Heart right ventricle (tissue), 16 donors: ENCODE measurements around the gene OSBPL3. TPM values are rescaled to one million over a fixed set of nuclear protein-coding genes. Genes with fewer than 3 reads are reported as not detected.

ENCODE experiments used
- ATAC-seq, 8 donors: fragments of 200-7000 bp; cut with Tn5 transposase; one replicate each; pipeline ENCODE4 v1.9.1; 2020; ENCODE audit warnings: mild to moderate bottlenecking in 8 of 8, moderate library complexity in 8 of 8, moderate number of reproducible peaks in 1 of 8
- DNase-seq, 2 donors: peaks; one replicate each; pipeline ENCODE4 v3.0.0-alpha.2; 2020
- H3K27ac ChIP-seq, 10 donors: fragments of 200-600 bp; sonication (generic) in 2 of 10; one replicate each; pipeline versions ENCODE4 v1.5.0 to v1.8.0; 2020 to 2022; ENCODE audit warnings: mild to moderate bottlenecking in 3 of 10
- H3K27me3 ChIP-seq, 7 donors: fragments of 200-600 bp; one replicate each; pipeline ENCODE4 v1.8.0; 2021 to 2022; ENCODE audit warnings: mild to moderate bottlenecking in 2 of 7
- H3K36me3 ChIP-seq, 9 donors: fragments of 200-600 bp; sonication (generic) in 1 of 9; one replicate each; pipeline versions ENCODE4 v1.5.0 to v1.8.0; 2020 to 2022; ENCODE audit warnings: mild to moderate bottlenecking in 2 of 9
- H3K4me1 ChIP-seq, 9 donors: fragments of 200-600 bp; sonication (generic) in 1 of 9; one replicate each; pipeline versions ENCODE4 v1.5.0 to v1.8.0; 2020 to 2022; ENCODE audit warnings: mild to moderate bottlenecking in 4 of 9
- H3K4me3 ChIP-seq, 10 donors: fragments of 200-600 bp; sonication (generic) in 2 of 10; one replicate each; pipeline versions ENCODE4 v1.5.0 to v1.8.0; 2020 to 2022; ENCODE audit warnings: mild to moderate bottlenecking in 7 of 10, moderate library complexity in 2 of 10
- H3K9me3 ChIP-seq, 11 donors: fragments of 200-600 bp in 10 of 11; sonication (generic) in 2 of 11; one replicate each; pipeline versions ENCODE4 v1.5.0 to v1.8.0; 2013 to 2022; ENCODE audit warnings: mild to moderate bottlenecking in 2 of 11, control low read depth in 1 of 11, moderate library complexity in 1 of 11
- WGBS, 2 donors: extraction: QIAGEN DNeasy Blood & Tissue Kit; methylation state at CpG; one replicate each; pipeline ENCODE4 v1.1.7; 2013; ENCODE audit warnings: inconsistent platforms in 1 of 2; 5-methylcytosine and 5-hydroxymethylcytosine counted together
- intact Hi-C, 10 donors: fragments of 100-400 bp; cut with DNase I; formaldehyde crosslinking; loops; one replicate each; pipeline versions ENCODE4 v1.11.1 to v1.14.2; 2022
- polyA plus RNA-seq, 2 donors: library from polyadenylated mRNA; stranded (reverse); fragments of 200-250 nt; gene quantifications; one replicate each; pipeline ENCODE4 v1.2.3, GENCODE V29; 2013
- total RNA-seq, 10 donors: library from RNA; stranded (reverse); fragmentation: NEBNext Ultra II Directional in 3 of 10; extraction: Animal tissue kit (Norgen Biotek cat#: 25700) in 3 of 10; gene quantifications; one replicate each; pipeline versions ENCODE4 v1.2.1 to v1.2.4, GENCODE V29; 2021 to 2023
- TF ChIP-seq, protein P1 (sequence below), 9 donors: fragments of 200-600 bp; sonication (generic) in 2 of 9; IDR thresholded peaks; one replicate each; pipeline versions ENCODE4 v1.5.0 to v1.8.0; 2021 to 2022; ENCODE audit warnings: antibody characterized with exemption in 9 of 9, mild to moderate bottlenecking in 5 of 9, moderate library complexity in 1 of 9
- donor health status: Arrhythmogenic right ventricular cardiomyopathy.
- donor health status: ischemic (EF 13 %, LVEDD 7.1; RV severe dilation, severe dysfunction).
- donor health status: healthy with polysubstance abuse.
- donor health status: DM: no; HTN: yes; CAD: no.
- donor health status: DM: no; HTN: no; CAD: no.
- donor health status: ischemic (EF 25% LVEDD 6.9; RV normal size, moderate dysfunction).
- donor health status: ischemic (EF 25% LVEDD 5.7; RV mildly dilated, moderate dysfunction).
- donor health status: healthy.
- donor health status: DM: yes; HTN: yes; CAD: no.
- donor health status: Ischemic cardiomyopathy.
- donor health status: ischemic (EF 35%, LVEDD 5.7; RV mildly dilated, moderate dysfunction).
- donor health status: nonischemic (EF 11% LVEDD 7.7; RV severe dilation, severe dysfunction).
- donor health status: DM: yes; HTN: yes; CAD: no.
- donor health status: PGD.
- donor health status: ischemic (EF 29% LVEDD 5.4; RV normal size, mild dysfunction).
- donor health status: nonischemic (EF 23%, LVEDD 6.1; RV moderate dilation, normal function).

Gene OSBPL3
- total and polyA plus RNA-seq, 12 donors = 1.2 to 10.6 (median 3.5) TPM

DNA sequence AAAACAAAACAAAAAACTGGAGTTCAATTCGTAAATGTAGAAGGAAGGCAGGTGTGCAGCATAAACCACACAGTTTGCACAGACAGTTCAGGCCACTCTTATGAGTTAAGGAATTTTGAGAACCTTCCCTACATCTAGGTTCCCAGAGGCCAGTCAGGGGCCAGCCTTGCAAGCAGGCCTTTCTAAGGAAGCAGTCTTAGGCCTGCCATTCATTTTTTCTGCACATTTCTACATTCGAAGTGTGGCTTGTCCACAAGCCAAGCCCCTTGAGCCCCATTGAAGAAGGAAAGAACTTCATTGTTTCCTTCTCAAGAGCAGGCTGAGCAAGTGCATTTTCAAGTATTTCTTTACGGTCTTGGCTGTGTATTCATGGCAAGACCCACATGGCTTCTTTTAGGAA, 11.4 kb upstream of the OSBPL3 start:
- TF ChIP-seq, protein P1, sequence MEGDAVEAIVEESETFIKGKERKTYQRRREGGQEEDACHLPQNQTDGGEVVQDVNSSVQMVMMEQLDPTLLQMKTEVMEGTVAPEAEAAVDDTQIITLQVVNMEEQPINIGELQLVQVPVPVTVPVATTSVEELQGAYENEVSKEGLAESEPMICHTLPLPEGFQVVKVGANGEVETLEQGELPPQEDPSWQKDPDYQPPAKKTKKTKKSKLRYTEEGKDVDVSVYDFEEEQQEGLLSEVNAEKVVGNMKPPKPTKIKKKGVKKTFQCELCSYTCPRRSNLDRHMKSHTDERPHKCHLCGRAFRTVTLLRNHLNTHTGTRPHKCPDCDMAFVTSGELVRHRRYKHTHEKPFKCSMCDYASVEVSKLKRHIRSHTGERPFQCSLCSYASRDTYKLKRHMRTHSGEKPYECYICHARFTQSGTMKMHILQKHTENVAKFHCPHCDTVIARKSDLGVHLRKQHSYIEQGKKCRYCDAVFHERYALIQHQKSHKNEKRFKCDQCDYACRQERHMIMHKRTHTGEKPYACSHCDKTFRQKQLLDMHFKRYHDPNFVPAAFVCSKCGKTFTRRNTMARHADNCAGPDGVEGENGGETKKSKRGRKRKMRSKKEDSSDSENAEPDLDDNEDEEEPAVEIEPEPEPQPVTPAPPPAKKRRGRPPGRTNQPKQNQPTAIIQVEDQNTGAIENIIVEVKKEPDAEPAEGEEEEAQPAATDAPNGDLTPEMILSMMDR (IDR thresholded peaks at IDR 0.05) = no peak
- no peaks in the 10 kb centered on the region for H3K36me3 ChIP-seq
- no peaks in the 10 kb centered on the region for H3K4me1 ChIP-seq
- peaks cover 0 to 3% (median 0%) of the 10 kb centered on the region in 7 donors for H3K27me3 ChIP-seq
- no peak overlapping the region for H3K27ac ChIP-seq
- WGBS, 2 donors = 85 to 89% methylated on average over 3 of the region's 3 CpGs
- DNase-seq (no peak), ATAC-seq (no peak)
- H3K9me3 ChIP-seq = no peaks in the 10 kb centered on the region
- intact Hi-C loops = no loop called here
- no peak overlapping the region for H3K4me3 ChIP-seq

DNA sequence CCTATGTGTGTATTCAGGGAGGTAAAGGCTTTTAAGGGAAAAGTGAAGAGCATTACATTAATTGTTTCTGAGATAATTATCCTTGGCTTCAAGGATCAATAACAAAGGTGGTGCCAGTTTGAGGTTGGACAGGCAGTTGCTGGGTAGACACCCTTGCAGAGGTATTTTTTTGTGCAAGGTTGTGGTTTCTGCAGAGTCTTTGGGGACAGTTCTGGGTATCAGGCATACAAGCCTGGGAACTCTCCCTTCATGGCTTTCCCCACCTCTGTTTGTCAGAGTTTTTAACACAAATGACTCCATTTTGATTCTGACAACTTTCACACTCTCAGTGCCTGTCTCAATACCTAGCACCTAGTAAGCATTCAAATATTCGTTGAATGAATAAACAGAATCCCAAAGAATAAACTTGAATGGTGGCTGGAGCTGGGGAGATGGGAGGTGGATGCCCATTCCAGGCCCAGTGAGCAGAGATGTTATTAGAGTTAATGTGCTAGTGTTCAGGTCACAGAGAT, 7.4 kb upstream of the OSBPL3 start:
- intact Hi-C loops = loop anchor here in 1 of 10 donors (10.0 kb wide), 1 partner anchor 163 kb away; no protein-coding TSS in a partner anchor
- ATAC-seq = no peak
- Histone ChIP-seq H3K27ac (no peak overlapping the region), H3K27me3 (peaks cover 0 to 3% (median 0%) of the 10 kb centered on the region in 7 donors), H3K9me3 (no peaks in the 10 kb centered on the region), H3K4me1 (peaks cover 0 to 13% (median 0%) of the 10 kb centered on the region in 9 donors), H3K4me3 (no peak overlapping the region), H3K36me3 (no peaks in the 10 kb centered on the region)
- TF ChIP-seq, protein P1 (IDR thresholded peaks at IDR 0.05) = no peak
- 81 to 93% methylated on average over 1 of the region's 1 CpG for WGBS, 2 donors
- DNase-seq = no peak

DNA sequence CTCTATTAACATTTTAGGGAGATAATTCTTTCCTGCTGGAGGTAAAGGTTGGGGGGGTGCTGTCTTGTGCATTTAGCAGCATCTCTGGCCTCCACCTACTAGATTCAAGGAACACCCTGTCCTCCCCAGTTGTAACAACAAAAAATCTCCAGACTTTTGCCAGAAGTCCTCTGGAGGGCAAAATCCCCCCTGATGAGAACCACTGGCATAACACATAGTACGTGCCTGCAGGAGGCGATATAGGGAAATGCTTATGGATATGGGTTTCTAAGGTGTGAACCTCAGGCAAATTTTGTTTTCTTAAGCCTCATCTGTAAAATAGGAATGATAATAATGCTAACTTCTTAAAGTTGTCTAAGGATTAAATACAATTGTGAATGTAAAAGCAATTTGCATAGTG, 2.9 kb upstream of the OSBPL3 start:
- ATAC-seq (no peak), DNase-seq (no peak)
- Histone ChIP-seq H3K27ac (peak overlapping the region in 1 of 10 donors; percentile 15), H3K27me3 (peaks cover 0 to 14% (median 0%) of the 10 kb centered on the region in 7 donors), H3K9me3 (no peaks in the 10 kb centered on the region), H3K4me1 (peaks cover 0 to 44% (median 12%) of the 10 kb centered on the region in 9 donors), H3K4me3 (no peak overlapping the region), H3K36me3 (no peaks in the 10 kb centered on the region)
- TF ChIP-seq, protein P1 (IDR thresholded peaks at IDR 0.05) = peak in 2 of 9 donors; percentile 6 to 16
- 92 to 93% methylated on average over 2 of the region's 2 CpGs for WGBS, 2 donors
- intact Hi-C loops = loop anchor here in 7 of 10 donors (5.0 to 10.0 kb wide), 5 partner anchors 84 to 199 kb away; a partner anchor contains a TSS

DNA sequence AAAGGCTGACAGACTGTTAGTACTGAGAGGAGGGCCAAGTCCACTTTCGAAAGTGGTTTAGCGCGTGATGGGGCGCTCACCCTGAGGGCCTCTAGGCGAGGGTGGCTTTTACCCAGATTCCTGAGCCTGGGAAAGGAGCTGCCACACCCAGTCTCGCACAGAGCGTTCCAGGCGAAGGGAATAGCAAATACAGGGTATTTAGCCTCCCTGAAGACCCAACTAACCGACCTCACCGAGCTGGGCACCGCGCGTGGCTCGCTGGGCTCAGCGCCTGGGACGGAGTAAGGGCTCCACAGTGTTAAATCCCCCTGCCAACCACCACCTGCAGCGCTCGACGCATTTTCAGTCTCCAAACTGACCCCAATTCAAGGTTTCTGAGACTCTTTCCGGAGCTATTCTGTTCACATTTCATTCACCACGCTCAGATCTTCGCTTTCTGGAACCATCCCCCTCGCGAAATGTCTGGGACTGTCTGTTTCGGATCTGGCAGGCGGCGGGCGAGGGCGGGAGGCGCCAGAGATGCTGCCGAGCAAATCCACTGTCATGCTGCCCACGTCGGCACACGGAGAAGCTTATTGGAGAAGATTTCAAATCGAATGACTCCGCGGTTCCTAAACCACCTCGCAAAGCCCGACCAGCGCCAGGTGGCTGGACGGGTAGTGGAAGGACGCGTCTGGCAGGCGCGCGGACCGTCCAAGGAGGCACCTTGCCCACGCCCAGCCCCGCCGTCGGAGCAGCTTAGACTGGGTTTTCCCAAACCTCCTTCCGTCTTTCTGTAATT, 1.4 kb upstream of the OSBPL3 start:
- Histone ChIP-seq H3K4me1 (peaks cover 0 to 59% (median 12%) of the 10 kb centered on the region in 9 donors), H3K27ac (peak overlapping the region; percentile 21 to 92 (median 84)), H3K9me3 (no peaks in the 10 kb centered on the region), H3K36me3 (no peaks in the 10 kb centered on the region), H3K4me3 (peak overlapping the region; percentile 19 to 90 (median 76)), H3K27me3 (peaks cover 0 to 14% (median 0%) of the 10 kb centered on the region in 7 donors)
- intact Hi-C loops = loop anchor here in 8 of 10 donors (2.0 to 10.0 kb wide), 6 partner anchors 86 to 201 kb away; a partner anchor contains a TSS
- TF ChIP-seq, protein P1 (IDR thresholded peaks at IDR 0.05) = no peak
- WGBS, 2 donors = 3% methylated on average over 52 of the region's 52 CpGs
- ATAC-seq (peak in 4 of 8 donors; percentile 3 to 31 (median 12)), DNase-seq (peak; percentile 28 to 41)
